ENCODE data around the gene TRPC1.
A peak's percentile ranks its signal among the peaks of the same experiment; 100 is the strongest.
"Not testable (repeated sequence)": the region's sequence is repeated elsewhere in the genome, so short reads cannot be mapped to it uniquely, and the experiment has no call there.

TRPC1 gene

GRCh38 chr3:142732066-142732465 lies 8.2 kb downstream of the TRPC1 start:
- H3K36me3 ChIP-seq (ENCODE audit: control insufficient read depth, insufficient read depth, low read length) = no peaks in the 10 kb centered on the region
- no peak overlapping the region for H4K8ac ChIP-seq (ENCODE audit: low read depth, low read length)
- H3K79me1 ChIP-seq (ENCODE audit: low read length) = peaks cover 2% of the 10 kb centered on the region
- no peak overlapping the region for H3K9ac ChIP-seq (ENCODE audit: low read length)
- no peak overlapping the region for H3K4ac ChIP-seq (ENCODE audit: low read depth, low read length)
- H3K27ac ChIP-seq (ENCODE audit: low read depth, low read length) = no peak overlapping the region
- H3K23ac ChIP-seq (ENCODE audit: low read length) = no peak overlapping the region
- H3K4me1 ChIP-seq (ENCODE audit: control insufficient read depth, low read depth, low read length) = peaks cover 2% of the 10 kb centered on the region
- no peak overlapping the region for H2AK5ac ChIP-seq (ENCODE audit: low read length)
- H2BK15ac ChIP-seq (replicated peaks; ENCODE audit: low read depth) = no peak overlapping the region
- H3K18ac ChIP-seq (ENCODE audit: low read length) = no peak overlapping the region
- H3K27me3 ChIP-seq (ENCODE audit: insufficient read depth, low read length, poor library complexity) = no peaks in the 10 kb centered on the region
- no peak overlapping the region for H3K4me2 ChIP-seq (ENCODE audit: low read length)
- no peaks in the 10 kb centered on the region for H3K79me2 ChIP-seq (ENCODE audit: control insufficient read depth, insufficient read depth, low read length)
- no peak overlapping the region for H3K4me3 ChIP-seq (ENCODE audit: low read length)
- no peak overlapping the region for H2BK120ac ChIP-seq (ENCODE audit: low read depth, low read length)
- H3K56ac ChIP-seq (ENCODE audit: low read length) = no peak overlapping the region
- no peak overlapping the region for H4K5ac ChIP-seq (ENCODE audit: low read length)
- DNase-seq = no peak
- no peak overlapping the region for H2BK5ac ChIP-seq (ENCODE audit: low read length)
- WGBS (ENCODE audit: extremely low coverage, insufficient coverage, low lambda C conversion rate) = no CpG with 5 or more reads among the region's 3 CpGs

DNA sequence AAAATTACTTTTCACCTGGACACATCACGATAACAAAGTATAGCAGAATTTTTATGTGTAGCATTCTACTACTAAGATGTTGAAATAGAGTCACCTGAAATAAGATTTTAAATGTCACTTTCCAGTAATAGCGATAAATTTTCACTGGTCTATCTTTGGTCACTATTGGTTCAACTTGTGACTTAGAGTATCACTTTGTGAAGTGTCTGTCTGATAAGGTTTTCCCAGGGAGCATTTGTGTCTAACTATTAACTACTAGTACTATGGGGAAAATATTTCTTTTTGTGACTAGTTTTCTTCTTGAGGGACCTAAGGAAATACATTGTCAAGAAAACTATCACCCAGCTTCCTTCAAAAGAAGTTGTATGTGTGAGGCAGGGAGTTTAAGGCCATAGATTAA lies 11.0 kb downstream of the TRPC1 start:
- H2AK5ac ChIP-seq (ENCODE audit: low read length) = no peak overlapping the region

DNA sequence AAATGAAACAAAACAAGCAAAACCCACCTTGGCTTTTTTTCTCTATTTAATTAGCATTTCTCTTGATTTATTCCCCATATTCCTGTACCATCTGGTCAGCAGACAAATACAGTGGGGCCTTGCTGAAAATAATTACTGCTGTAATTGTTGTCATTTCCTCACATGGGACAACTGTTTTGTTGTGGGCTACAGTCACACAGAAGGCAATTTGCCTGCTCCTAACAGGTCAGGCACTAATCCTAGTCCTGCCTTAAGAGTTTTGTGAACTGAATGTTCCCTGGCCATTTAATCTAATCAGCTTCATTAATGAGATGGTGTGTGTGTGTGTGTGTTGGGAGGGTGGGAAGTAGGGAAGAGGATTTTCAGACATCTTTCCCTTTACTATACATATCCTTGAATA lies 11.6 kb downstream of the TRPC1 start:
- no peak overlapping the region for H4K5ac ChIP-seq (ENCODE audit: low read length)
- H3K79me1 ChIP-seq (ENCODE audit: low read length) = peaks cover 2% of the 10 kb centered on the region
- H3K56ac ChIP-seq (ENCODE audit: low read length) = no peak overlapping the region
- H3K27me3 ChIP-seq (ENCODE audit: insufficient read depth, low read length, poor library complexity) = no peaks in the 10 kb centered on the region
- peaks cover 2% of the 10 kb centered on the region for H3K4me1 ChIP-seq (ENCODE audit: control insufficient read depth, low read depth, low read length)
- H3K23ac ChIP-seq (ENCODE audit: low read length) = no peak overlapping the region
- H2BK120ac ChIP-seq (ENCODE audit: low read depth, low read length) = no peak overlapping the region
- H2BK5ac ChIP-seq (ENCODE audit: low read length) = no peak overlapping the region
- H4K8ac ChIP-seq (ENCODE audit: low read depth, low read length) = no peak overlapping the region
- H3K36me3 ChIP-seq (ENCODE audit: control insufficient read depth, insufficient read depth, low read length) = no peaks in the 10 kb centered on the region
- H3K9ac ChIP-seq (ENCODE audit: low read length) = no peak overlapping the region
- DNase-seq = peak; percentile 21
- H3K18ac ChIP-seq (ENCODE audit: low read length) = no peak overlapping the region
- H2BK15ac ChIP-seq (replicated peaks; ENCODE audit: low read depth) = no peak overlapping the region
- no peak overlapping the region for H3K4me2 ChIP-seq (ENCODE audit: low read length)
- no peak overlapping the region for H3K27ac ChIP-seq (ENCODE audit: low read depth, low read length)
- no peak overlapping the region for H3K4ac ChIP-seq (ENCODE audit: low read depth, low read length)
- no peak overlapping the region for H2AK5ac ChIP-seq (ENCODE audit: low read length)
- H3K4me3 ChIP-seq (ENCODE audit: low read length) = no peak overlapping the region
- no peaks in the 10 kb centered on the region for H3K79me2 ChIP-seq (ENCODE audit: control insufficient read depth, insufficient read depth, low read length)

More for the DNA sequence above, 11.0 kb downstream of the TRPC1 start:
- H2BK5ac ChIP-seq (ENCODE audit: low read length) = no peak overlapping the region
- H3K56ac ChIP-seq (ENCODE audit: low read length) = no peak overlapping the region
- no peak for DNase-seq
- H3K9ac ChIP-seq (ENCODE audit: low read length) = no peak overlapping the region
- no peaks in the 10 kb centered on the region for H3K79me2 ChIP-seq (ENCODE audit: control insufficient read depth, insufficient read depth, low read length)
- peaks cover 2% of the 10 kb centered on the region for H3K79me1 ChIP-seq (ENCODE audit: low read length)
- H3K4me1 ChIP-seq (ENCODE audit: control insufficient read depth, low read depth, low read length) = peaks cover 2% of the 10 kb centered on the region
- H4K5ac ChIP-seq (ENCODE audit: low read length) = no peak overlapping the region
- no peak overlapping the region for H3K4me3 ChIP-seq (ENCODE audit: low read length)
- no peaks in the 10 kb centered on the region for H3K27me3 ChIP-seq (ENCODE audit: insufficient read depth, low read length, poor library complexity)
- no peak overlapping the region for H3K4ac ChIP-seq (ENCODE audit: low read depth, low read length)
- H3K4me2 ChIP-seq (ENCODE audit: low read length) = no peak overlapping the region
- no peak overlapping the region for H3K27ac ChIP-seq (ENCODE audit: low read depth, low read length)
- no peak overlapping the region for H3K18ac ChIP-seq (ENCODE audit: low read length)
- H3K23ac ChIP-seq (ENCODE audit: low read length) = no peak overlapping the region
- H2BK15ac ChIP-seq (replicated peaks; ENCODE audit: low read depth) = no peak overlapping the region
- no peak overlapping the region for H4K8ac ChIP-seq (ENCODE audit: low read depth, low read length)
- H3K36me3 ChIP-seq (ENCODE audit: control insufficient read depth, insufficient read depth, low read length) = no peaks in the 10 kb centered on the region
- no peak overlapping the region for H2BK120ac ChIP-seq (ENCODE audit: low read depth, low read length)
- no CpG with 5 or more reads among the region's 2 CpGs for whole genome bisulfite sequencing (ENCODE audit: extremely low coverage, insufficient coverage, low lambda C conversion rate)

- DNase-seq = no peak
- no peak overlapping the region for H3K18ac ChIP-seq (ENCODE audit: low read length)
Observed at GRCh38 chr3:142738396-142738795, 14.6 kb downstream of the TRPC1 start.

GRCh38 chr3:142746646-142747045 lies 22.8 kb downstream of the TRPC1 start:
- no peak overlapping the region for H2BK15ac ChIP-seq (replicated peaks; ENCODE audit: low read depth)
- no peak overlapping the region for H4K5ac ChIP-seq (ENCODE audit: low read length)
- DNase-seq = no peak
- H3K27me3 ChIP-seq (ENCODE audit: insufficient read depth, low read length, poor library complexity) = no peaks in the 10 kb centered on the region
- no peak overlapping the region for H3K4me2 ChIP-seq (ENCODE audit: low read length)
- H3K79me1 ChIP-seq (ENCODE audit: low read length) = no peaks in the 10 kb centered on the region
- H3K18ac ChIP-seq (ENCODE audit: low read length) = no peak overlapping the region
- no peak overlapping the region for H3K4ac ChIP-seq (ENCODE audit: low read depth, low read length)
- H3K23ac ChIP-seq (ENCODE audit: low read length) = no peak overlapping the region
- no peak overlapping the region for H3K56ac ChIP-seq (ENCODE audit: low read length)
- no peak overlapping the region for H2BK5ac ChIP-seq (ENCODE audit: low read length)
- no peaks in the 10 kb centered on the region for H3K79me2 ChIP-seq (ENCODE audit: control insufficient read depth, insufficient read depth, low read length)
- H4K8ac ChIP-seq (ENCODE audit: low read depth, low read length) = no peak overlapping the region
- H3K9ac ChIP-seq (ENCODE audit: low read length) = no peak overlapping the region
- H3K4me3 ChIP-seq (ENCODE audit: low read length) = no peak overlapping the region
- no peak overlapping the region for H3K27ac ChIP-seq (ENCODE audit: low read depth, low read length)
- H3K36me3 ChIP-seq (ENCODE audit: control insufficient read depth, insufficient read depth, low read length) = no peaks in the 10 kb centered on the region
- no peak overlapping the region for H2BK120ac ChIP-seq (ENCODE audit: low read depth, low read length)
- no CpG with 5 or more reads among the region's 7 CpGs for WGBS (ENCODE audit: extremely low coverage, insufficient coverage, low lambda C conversion rate)
- no peaks in the 10 kb centered on the region for H3K4me1 ChIP-seq (ENCODE audit: control insufficient read depth, low read depth, low read length)
- no peak overlapping the region for H2AK5ac ChIP-seq (ENCODE audit: low read length)

More at GRCh38 chr3:142738396-142738795, 14.6 kb downstream of the TRPC1 start:
- Histone ChIP-seq H4K5ac (ENCODE audit: low read length) (no peak overlapping the region), H3K4me1 (ENCODE audit: control insufficient read depth, low read depth, low read length) (no peaks in the 10 kb centered on the region), H3K56ac (ENCODE audit: low read length) (no peak overlapping the region), H2BK15ac (replicated peaks; ENCODE audit: low read depth) (no peak overlapping the region), H2BK5ac (ENCODE audit: low read length) (no peak overlapping the region), H3K27ac (ENCODE audit: low read depth, low read length) (no peak overlapping the region), H2BK120ac (ENCODE audit: low read depth, low read length) (no peak overlapping the region), H3K9ac (ENCODE audit: low read length) (no peak overlapping the region), H3K4ac (ENCODE audit: low read depth, low read length) (no peak overlapping the region), H4K8ac (ENCODE audit: low read depth, low read length) (no peak overlapping the region), H3K79me2 (ENCODE audit: control insufficient read depth, insufficient read depth, low read length) (no peaks in the 10 kb centered on the region), H2AK5ac (ENCODE audit: low read length) (no peak overlapping the region), H3K36me3 (ENCODE audit: control insufficient read depth, insufficient read depth, low read length) (no peaks in the 10 kb centered on the region), H3K79me1 (ENCODE audit: low read length) (no peaks in the 10 kb centered on the region), H3K27me3 (ENCODE audit: insufficient read depth, low read length, poor library complexity) (no peaks in the 10 kb centered on the region), H3K23ac (ENCODE audit: low read length) (no peak overlapping the region), H3K4me3 (ENCODE audit: low read length) (no peak overlapping the region), H3K4me2 (ENCODE audit: low read length) (no peak overlapping the region)

DNA sequence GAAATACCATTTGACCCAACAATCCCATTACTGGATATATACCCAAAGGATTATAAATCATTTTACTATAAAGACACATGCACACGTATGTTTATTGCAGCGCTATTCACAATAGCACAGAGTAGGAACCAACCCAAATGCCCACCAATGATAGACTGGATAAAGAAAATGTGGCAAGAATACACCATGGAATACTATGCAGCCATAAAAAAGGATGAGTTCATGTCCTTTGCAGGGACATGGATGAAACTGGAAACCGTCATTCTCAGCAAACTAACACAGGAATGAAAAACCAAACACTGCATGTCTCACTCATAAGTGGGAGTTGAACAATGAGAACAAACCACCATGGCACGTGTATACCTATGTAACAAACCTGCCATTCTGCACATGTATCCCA lies 26.7 kb downstream of the TRPC1 start:
- H3K79me2 ChIP-seq (ENCODE audit: control insufficient read depth, insufficient read depth, low read length); H3K36me3 ChIP-seq (ENCODE audit: control insufficient read depth, insufficient read depth, low read length); H3K4me2 ChIP-seq (ENCODE audit: low read length); H4K8ac ChIP-seq (ENCODE audit: low read depth, low read length); H4K5ac ChIP-seq (ENCODE audit: low read length); H3K56ac ChIP-seq (ENCODE audit: low read length); H2AK5ac ChIP-seq (ENCODE audit: low read length); H2BK120ac ChIP-seq (ENCODE audit: low read depth, low read length); H3K4me1 ChIP-seq (ENCODE audit: control insufficient read depth, low read depth, low read length); H3K23ac ChIP-seq (ENCODE audit: low read length); DNase-seq; H2BK15ac ChIP-seq (replicated peaks; ENCODE audit: low read depth); H3K4me3 ChIP-seq (ENCODE audit: low read length); H3K18ac ChIP-seq (ENCODE audit: low read length); H3K4ac ChIP-seq (ENCODE audit: low read depth, low read length); H3K79me1 ChIP-seq (ENCODE audit: low read length); H3K9ac ChIP-seq (ENCODE audit: low read length); H2BK5ac ChIP-seq (ENCODE audit: low read length); H3K27me3 ChIP-seq (ENCODE audit: insufficient read depth, low read length, poor library complexity); H3K27ac ChIP-seq (ENCODE audit: low read depth, low read length): not testable (repeated sequence)
- no CpG with 5 or more reads among the region's 4 CpGs for WGBS (ENCODE audit: extremely low coverage, insufficient coverage, low lambda C conversion rate)

All from mesendoderm (in vitro differentiated cells).